ENCODE data around the gene PTPN20. TPM values are rescaled to one million over a fixed set of nuclear protein-coding genes. Genes with fewer than 3 reads are reported as not detected.

PTPN20 gene
- total RNA-seq, 1 experiment from 2014 or later = 0.96 TPM

- DNase-seq (ENCODE audit: low spot score) = peak; percentile 5
- ATAC-seq = no peak
- POLR2A ChIA-PET = no interaction called here
- H3K36me3 Mint-ChIP-seq = no peaks in the 10 kb centered on the region
- H3K4me1 Mint-ChIP-seq = no peaks in the 10 kb centered on the region
- no peaks in the 10 kb centered on the region for H3K27me3 Mint-ChIP-seq (ENCODE audit: low read depth)
- H3K4me3 Mint-ChIP-seq = no peak overlapping the region
- TF ChIP-seq JAZF1 (CRISPR knock-in tag; IDR thresholded peaks at IDR 0.05) = no peak
- no peak for TF ChIP-seq RELA (CRISPR knock-in tag; IDR thresholded peaks at IDR 0.05; ENCODE audit: borderline replicate concordance)
- TF ChIP-seq ATF6 (CRISPR knock-in tag; IDR thresholded peaks at IDR 0.05) = no peak
- no peak for TF ChIP-seq IRF2 (CRISPR knock-in tag; IDR thresholded peaks at IDR 0.05; ENCODE audit: borderline replicate concordance, low read depth)
- TF ChIP-seq ZNF232 (CRISPR knock-in tag; IDR thresholded peaks at IDR 0.05) = no peak
- TF ChIP-seq TEAD4 (CRISPR knock-in tag; IDR thresholded peaks at IDR 0.05) = no peak
- no peak for TF ChIP-seq CREB1 (CRISPR knock-in tag; IDR thresholded peaks at IDR 0.05)
- TF ChIP-seq USF1 (CRISPR knock-in tag; IDR thresholded peaks at IDR 0.05) = no peak
- no peak for TF ChIP-seq GTF2I (CRISPR knock-in tag; conservative IDR thresholded peaks at IDR 0.05)
- TF ChIP-seq OVOL2 (CRISPR knock-in tag; IDR thresholded peaks at IDR 0.05; ENCODE audit: borderline replicate concordance) = no peak
- TF ChIP-seq MLX (CRISPR knock-in tag; IDR thresholded peaks at IDR 0.05) = no peak
- no peak for TF ChIP-seq SMAD4 (CRISPR knock-in tag; IDR thresholded peaks at IDR 0.05)
- TF ChIP-seq ARID4B (CRISPR knock-in tag; IDR thresholded peaks at IDR 0.05; ENCODE audit: borderline replicate concordance) = no peak
- TF ChIP-seq ATF1 (CRISPR knock-in tag; IDR thresholded peaks at IDR 0.05) = no peak
- TF ChIP-seq HMGXB4 (CRISPR knock-in tag; IDR thresholded peaks at IDR 0.05) = no peak
- 0 out of 2 replicates have a peak, but pooled peaks cover 4% of the 10 kb centered on the region for H3K9me3 Mint-ChIP-seq
- no peak overlapping the region for H3K27ac Mint-ChIP-seq
- CTCF ChIA-PET = interaction anchor here (1.2 to 1.5 kb wide), 4 partner anchors 14 to 279 kb away, joined by 3 to 7 read pairs (median 5); no protein-coding TSS in a partner anchor
Measured at GRCh38 chr10:47027108-47027783, 116.0 kb downstream of the PTPN20 start.

- no peaks in the 10 kb centered on the region for H3K27me3 Mint-ChIP-seq (ENCODE audit: low read depth)
- H3K4me3 Mint-ChIP-seq = no peak overlapping the region
- POLR2A ChIA-PET = no interaction called here
- ATAC-seq = no peak
- H3K4me1 Mint-ChIP-seq = no peaks in the 10 kb centered on the region
- H3K9me3 Mint-ChIP-seq = 0 out of 2 replicates have a peak, but pooled peaks cover 4% of the 10 kb centered on the region
- no peak overlapping the region for H3K27ac Mint-ChIP-seq
- no peaks in the 10 kb centered on the region for H3K36me3 Mint-ChIP-seq
- no peak for DNase-seq (ENCODE audit: low spot score)
- CTCF ChIA-PET = interaction anchor here (1.4 to 1.5 kb wide), 2 partner anchors 14 to 20 kb away, joined by 5 read pairs; no protein-coding TSS in a partner anchor
- no peak for TF ChIP-seq AFF4 (CRISPR knock-in tag; IDR thresholded peaks at IDR 0.05; ENCODE audit: borderline replicate concordance)
- no peak for TF ChIP-seq USF2 (CRISPR knock-in tag; IDR thresholded peaks at IDR 0.05)
- no peak for TF ChIP-seq OVOL2 (CRISPR knock-in tag; IDR thresholded peaks at IDR 0.05; ENCODE audit: borderline replicate concordance)
- no peak for TF ChIP-seq NFYB (CRISPR knock-in tag; conservative IDR thresholded peaks at IDR 0.05; ENCODE audit: low read depth)
- TF ChIP-seq JAZF1 (CRISPR knock-in tag; IDR thresholded peaks at IDR 0.05) = no peak
- TF ChIP-seq NR2C2 (CRISPR knock-in tag; IDR thresholded peaks at IDR 0.05) = no peak
- no peak for TF ChIP-seq CREM (CRISPR knock-in tag; IDR thresholded peaks at IDR 0.05)
Measured at GRCh38 chr10:47027784-47028260, 116.6 kb downstream of the PTPN20 start.

All from WTC11 (cell line).